ENCODE measurements around the gene SIK2. TPM values are rescaled to one million over a fixed set of nuclear protein-coding genes. Genes with fewer than 3 reads are reported as not detected.

Gene SIK2
- total RNA-seq, 1 donor from 2014 or later, result 14.3 TPM

DNA sequence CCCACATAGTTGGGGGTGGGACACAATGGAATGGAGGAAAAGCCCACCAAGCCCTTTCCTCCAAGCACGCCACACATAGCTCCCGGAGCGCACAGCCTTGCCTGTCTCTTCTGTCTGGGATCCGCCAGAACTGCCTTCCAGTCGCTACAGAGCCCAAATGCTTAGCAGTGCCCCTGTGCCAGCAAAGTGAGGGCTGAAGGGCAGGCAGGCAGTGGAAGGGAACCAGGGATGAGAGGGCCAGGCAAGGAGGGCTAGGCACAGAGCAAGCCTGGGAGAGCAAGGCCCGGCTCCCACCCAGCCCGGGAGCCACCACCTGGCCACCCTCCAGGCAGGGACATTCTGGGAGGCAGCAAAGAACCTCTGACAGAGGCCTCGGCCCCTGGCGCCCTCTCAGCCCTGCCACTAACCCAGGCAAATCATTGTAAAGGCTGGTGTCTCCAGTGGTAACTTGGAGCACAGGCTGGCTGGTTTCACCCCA lies 131.4 kb downstream of the SIK2 start:
- no peaks in the 10 kb centered on the region for H3K79me2 ChIP-seq (ENCODE audit: insufficient read depth, low read length)
- no peaks in the 10 kb centered on the region for H4K20me1 ChIP-seq (ENCODE audit: insufficient read depth, low read length)
- H3K36me3 ChIP-seq (ENCODE audit: insufficient read depth, low read length), result peaks cover 3% of the 10 kb centered on the region
- no peaks in the 10 kb centered on the region for H3K27me3 ChIP-seq (ENCODE audit: insufficient read depth, low read length)
- Mint-ChIP-seq H3K4me3 (ENCODE audit: unreplicated experiment) (no peak overlapping the region), H3K36me3 (ENCODE audit: low read depth, unreplicated experiment) (peaks cover 8% of the 10 kb centered on the region), H3K9me3 (ENCODE audit: unreplicated experiment) (no peaks in the 10 kb centered on the region), H3K27ac (ENCODE audit: unreplicated experiment) (no peak overlapping the region), H3K27me3 (ENCODE audit: low read depth, unreplicated experiment) (no peaks in the 10 kb centered on the region), H3K4me1 (ENCODE audit: low read depth, unreplicated experiment) (peaks cover 56% of the 10 kb centered on the region)
- FAIRE-seq (no peak), DNase-seq (ENCODE audit: low read depth) (peak; percentile 18)
- H3K4me2 ChIP-seq (ENCODE audit: low read length), result peak overlapping the region; percentile 63
- peak overlapping the region; percentile 92 for H3K9ac ChIP-seq (ENCODE audit: low read length)
- peaks cover 63% of the 10 kb centered on the region for H3K4me1 ChIP-seq (ENCODE audit: insufficient read depth, low read length)
- H3K4me3 ChIP-seq (ENCODE audit: insufficient read depth, low read depth, low read length), result no peak overlapping the region
- H2AFZ ChIP-seq (ENCODE audit: low read depth, low read length), result no peak overlapping the region
- H3K27ac ChIP-seq (ENCODE audit: low read depth, low read length), result peak overlapping the region; percentile 99
- no peaks in the 10 kb centered on the region for H3K9me3 ChIP-seq (ENCODE audit: insufficient read depth, low read depth, low read length)
- TF ChIP-seq EZH2 (IDR thresholded peaks at IDR 0.05; ENCODE audit: insufficient read depth, low read length) (no peak), CTCF (IDR thresholded peaks at IDR 0.05; ENCODE audit: insufficient read depth, low read depth, low read length) (no peak)

DNA sequence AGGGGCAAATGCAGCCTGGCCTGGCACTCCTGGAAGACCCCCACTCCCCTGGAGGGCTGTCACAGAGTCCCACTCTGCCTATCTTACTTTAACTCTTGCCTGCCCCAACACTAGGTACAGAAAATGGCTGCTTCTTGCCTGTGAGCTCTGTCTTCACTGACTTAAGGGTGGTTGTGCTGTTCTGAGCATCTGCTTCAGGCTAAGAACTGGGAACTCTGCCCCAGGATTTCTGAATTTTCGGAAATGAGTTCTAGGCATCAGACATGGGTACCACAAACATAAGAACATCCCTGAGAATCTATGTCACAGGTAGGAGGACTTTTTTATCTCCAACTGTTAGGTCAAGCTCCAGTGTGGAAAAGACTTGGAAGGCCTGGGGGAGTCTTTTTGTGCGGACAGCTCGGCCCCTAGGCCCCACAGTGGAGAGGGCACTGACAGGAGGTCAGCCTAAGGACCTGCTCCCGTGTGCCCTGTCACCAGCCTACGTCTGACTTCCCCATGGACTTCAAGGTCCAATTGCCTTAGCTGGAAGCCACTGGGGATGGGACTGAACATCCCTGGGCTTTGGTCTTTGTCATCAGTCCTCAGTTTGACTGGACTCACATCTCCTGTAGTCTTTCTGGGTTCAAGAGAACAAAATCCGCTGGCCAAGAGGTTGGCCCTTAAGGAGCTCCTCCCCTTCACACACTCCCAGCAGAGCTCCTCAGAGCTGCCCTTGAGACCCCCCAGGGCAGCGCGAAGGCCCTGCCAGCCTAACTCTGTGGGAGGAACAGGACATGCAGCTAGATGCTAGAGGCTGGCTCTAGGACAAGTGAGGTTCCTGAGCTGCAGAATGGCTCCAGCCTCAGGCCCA lies 132.1 kb downstream of the SIK2 start:
- Histone ChIP-seq H4K20me1 (ENCODE audit: insufficient read depth, low read length) (no peaks in the 10 kb centered on the region), H3K27ac (ENCODE audit: low read depth, low read length) (peak overlapping the region; percentile 99), H3K4me3 (ENCODE audit: insufficient read depth, low read depth, low read length) (no peak overlapping the region), H3K79me2 (ENCODE audit: insufficient read depth, low read length) (no peaks in the 10 kb centered on the region), H3K27me3 (ENCODE audit: insufficient read depth, low read length) (no peaks in the 10 kb centered on the region), H3K36me3 (ENCODE audit: insufficient read depth, low read length) (peaks cover 3% of the 10 kb centered on the region), H3K9ac (ENCODE audit: low read length) (peak overlapping the region; percentile 92), H3K4me1 (ENCODE audit: insufficient read depth, low read length) (peaks cover 63% of the 10 kb centered on the region), H3K4me2 (ENCODE audit: low read length) (peak overlapping the region; percentile 81), H2AFZ (ENCODE audit: low read depth, low read length) (no peak overlapping the region), H3K9me3 (ENCODE audit: insufficient read depth, low read depth, low read length) (no peaks in the 10 kb centered on the region)
- H3K27me3 Mint-ChIP-seq (ENCODE audit: low read depth, unreplicated experiment), result no peaks in the 10 kb centered on the region
- no peaks in the 10 kb centered on the region for H3K9me3 Mint-ChIP-seq (ENCODE audit: unreplicated experiment)
- H3K36me3 Mint-ChIP-seq (ENCODE audit: low read depth, unreplicated experiment), result peaks cover 4% of the 10 kb centered on the region
- no peak overlapping the region for H3K4me3 Mint-ChIP-seq (ENCODE audit: unreplicated experiment)
- DNase-seq (ENCODE audit: low read depth) (no peak), FAIRE-seq (no peak)
- H3K4me1 Mint-ChIP-seq (ENCODE audit: low read depth, unreplicated experiment), result peaks cover 52% of the 10 kb centered on the region
- TF ChIP-seq EZH2 (IDR thresholded peaks at IDR 0.05; ENCODE audit: insufficient read depth, low read length), result no peak
- no peak for TF ChIP-seq CTCF (IDR thresholded peaks at IDR 0.05; ENCODE audit: insufficient read depth, low read depth, low read length)
- peak overlapping the region; percentile 95 for H3K27ac Mint-ChIP-seq (ENCODE audit: unreplicated experiment)

DNA sequence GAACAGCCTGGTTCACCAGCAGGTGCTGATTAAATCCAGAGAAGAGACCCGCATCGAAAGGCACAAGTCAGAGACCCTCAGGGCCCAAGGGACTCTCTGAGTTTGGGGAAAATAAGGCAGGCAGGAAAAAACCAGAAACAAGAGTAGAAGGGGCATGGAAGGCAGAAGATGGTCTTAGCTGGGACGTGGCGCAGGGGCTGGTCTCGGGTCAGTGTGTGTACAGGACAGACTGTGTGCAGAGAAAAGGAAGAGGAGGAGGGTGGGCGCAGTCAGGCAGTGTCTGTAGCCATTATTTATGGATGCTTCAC lies 132.7 kb downstream of the SIK2 start:
- Histone ChIP-seq H3K4me1 (ENCODE audit: insufficient read depth, low read length) (peaks cover 57% of the 10 kb centered on the region), H3K27ac (ENCODE audit: low read depth, low read length) (peak overlapping the region; percentile 99), H3K4me2 (ENCODE audit: low read length) (peak overlapping the region; percentile 81), H3K9me3 (ENCODE audit: insufficient read depth, low read depth, low read length) (no peaks in the 10 kb centered on the region), H3K27me3 (ENCODE audit: insufficient read depth, low read length) (no peaks in the 10 kb centered on the region), H2AFZ (ENCODE audit: low read depth, low read length) (no peak overlapping the region), H3K9ac (ENCODE audit: low read length) (peak overlapping the region; percentile 92), H3K36me3 (ENCODE audit: insufficient read depth, low read length) (peaks cover 9% of the 10 kb centered on the region), H3K79me2 (ENCODE audit: insufficient read depth, low read length) (no peaks in the 10 kb centered on the region), H3K4me3 (ENCODE audit: insufficient read depth, low read depth, low read length) (no peak overlapping the region), H4K20me1 (ENCODE audit: insufficient read depth, low read length) (no peaks in the 10 kb centered on the region)
- TF ChIP-seq CTCF (IDR thresholded peaks at IDR 0.05; ENCODE audit: insufficient read depth, low read depth, low read length) (no peak), EZH2 (IDR thresholded peaks at IDR 0.05; ENCODE audit: insufficient read depth, low read length) (no peak)
- Mint-ChIP-seq H3K36me3 (ENCODE audit: low read depth, unreplicated experiment) (peaks cover 2% of the 10 kb centered on the region), H3K4me1 (ENCODE audit: low read depth, unreplicated experiment) (peaks cover 46% of the 10 kb centered on the region), H3K4me3 (ENCODE audit: unreplicated experiment) (peak overlapping the region; percentile 54), H3K27ac (ENCODE audit: unreplicated experiment) (peak overlapping the region; percentile 95), H3K27me3 (ENCODE audit: low read depth, unreplicated experiment) (no peaks in the 10 kb centered on the region), H3K9me3 (ENCODE audit: unreplicated experiment) (no peaks in the 10 kb centered on the region)
- no peak for FAIRE-seq
- DNase-seq (ENCODE audit: low read depth), result no peak
